ENCODE data around the gene TLX2. TPM values are rescaled to one million over a fixed set of nuclear protein-coding genes. Genes with fewer than 3 reads are reported as not detected.

The TLX2 gene
- total and polyA plus RNA-seq, 2 of the 13 experiments (the other 11 are each of a cell fraction or from before 2014, with no cell fraction given), result 0.05 to 0.20 TPM

DNA sequence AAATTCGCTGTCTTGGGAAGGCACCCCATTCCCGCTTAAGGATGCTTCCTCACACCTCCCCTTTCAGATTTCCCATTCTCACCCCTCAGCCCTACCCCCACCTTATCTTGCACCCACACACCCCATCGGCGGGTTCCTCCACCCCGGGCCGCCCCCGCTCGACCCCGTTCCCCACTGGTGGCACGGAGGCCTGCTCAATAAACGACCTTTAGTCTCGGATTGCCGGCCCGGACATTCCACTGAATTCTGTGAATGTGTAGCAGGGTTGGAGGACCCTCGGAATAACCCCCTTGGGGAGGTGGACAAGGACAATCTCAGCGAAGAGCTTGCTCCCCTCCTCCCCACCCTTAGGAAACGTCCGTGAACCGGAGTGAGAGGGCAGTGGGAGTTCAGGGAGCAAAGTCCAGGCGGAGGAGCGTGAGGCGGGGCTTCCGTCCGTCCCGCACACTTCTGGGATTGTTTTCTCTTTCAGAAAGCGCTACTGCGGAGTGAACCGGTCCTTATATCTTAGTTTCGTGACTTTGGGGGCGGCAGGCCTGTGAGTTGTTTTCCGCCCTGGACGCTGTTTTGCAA is 12.0 kb upstream of the TLX2 start (continued):
- TF ChIP-seq, protein P1, sequence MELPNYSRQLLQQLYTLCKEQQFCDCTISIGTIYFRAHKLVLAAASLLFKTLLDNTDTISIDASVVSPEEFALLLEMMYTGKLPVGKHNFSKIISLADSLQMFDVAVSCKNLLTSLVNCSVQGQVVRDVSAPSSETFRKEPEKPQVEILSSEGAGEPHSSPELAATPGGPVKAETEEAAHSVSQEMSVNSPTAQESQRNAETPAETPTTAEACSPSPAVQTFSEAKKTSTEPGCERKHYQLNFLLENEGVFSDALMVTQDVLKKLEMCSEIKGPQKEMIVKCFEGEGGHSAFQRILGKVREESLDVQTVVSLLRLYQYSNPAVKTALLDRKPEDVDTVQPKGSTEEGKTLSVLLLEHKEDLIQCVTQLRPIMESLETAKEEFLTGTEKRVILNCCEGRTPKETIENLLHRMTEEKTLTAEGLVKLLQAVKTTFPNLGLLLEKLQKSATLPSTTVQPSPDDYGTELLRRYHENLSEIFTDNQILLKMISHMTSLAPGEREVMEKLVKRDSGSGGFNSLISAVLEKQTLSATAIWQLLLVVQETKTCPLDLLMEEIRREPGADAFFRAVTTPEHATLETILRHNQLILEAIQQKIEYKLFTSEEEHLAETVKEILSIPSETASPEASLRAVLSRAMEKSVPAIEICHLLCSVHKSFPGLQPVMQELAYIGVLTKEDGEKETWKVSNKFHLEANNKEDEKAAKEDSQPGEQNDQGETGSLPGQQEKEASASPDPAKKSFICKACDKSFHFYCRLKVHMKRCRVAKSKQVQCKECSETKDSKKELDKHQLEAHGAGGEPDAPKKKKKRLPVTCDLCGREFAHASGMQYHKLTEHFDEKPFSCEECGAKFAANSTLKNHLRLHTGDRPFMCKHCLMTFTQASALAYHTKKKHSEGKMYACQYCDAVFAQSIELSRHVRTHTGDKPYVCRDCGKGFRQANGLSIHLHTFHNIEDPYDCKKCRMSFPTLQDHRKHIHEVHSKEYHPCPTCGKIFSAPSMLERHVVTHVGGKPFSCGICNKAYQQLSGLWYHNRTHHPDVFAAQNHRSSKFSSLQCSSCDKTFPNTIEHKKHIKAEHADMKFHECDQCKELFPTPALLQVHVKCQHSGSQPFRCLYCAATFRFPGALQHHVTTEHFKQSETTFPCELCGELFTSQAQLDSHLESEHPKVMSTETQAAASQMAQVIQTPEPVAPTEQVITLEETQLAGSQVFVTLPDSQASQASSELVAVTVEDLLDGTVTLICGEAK (IDR thresholded peaks at IDR 0.05), result no peak
- TF ChIP-seq, protein P1 (CRISPR knock-in tag; IDR thresholded peaks at IDR 0.05), result no peak
- TF ChIP-seq ZNF556 (CRISPR knock-in tag; IDR thresholded peaks at IDR 0.05; ENCODE audit: borderline replicate concordance) (peak; percentile 13; the same call in 1 of the 2 replicates), ASH2L (IDR thresholded peaks at IDR 0.05; ENCODE audit: insufficient read length, low read depth, low read length) (peak; percentile 77), TBX3 (IDR thresholded peaks at IDR 0.05; ENCODE audit: borderline replicate concordance) (peak; percentile 39; the same call in 1 of the 2 replicates), ZNF782 (CRISPR knock-in tag; IDR thresholded peaks at IDR 0.05; ENCODE audit: borderline replicate concordance) (no peak), SIN3A (IDR thresholded peaks at IDR 0.05; ENCODE audit: borderline replicate concordance, low read depth, low read length) (peak; percentile 78; the same call in 1 of the 2 replicates), ZNF569 (CRISPR knock-in tag; IDR thresholded peaks at IDR 0.05; ENCODE audit: borderline replicate concordance) (peak; percentile 94; the same call in 1 of the 2 replicates), LCORL (IDR thresholded peaks at IDR 0.05) (peak; percentile 49; the same call in 1 of the 2 replicates), LCORL (CRISPR knock-in tag; IDR thresholded peaks at IDR 0.05) (peak; percentile 36; the same call in 1 of the 2 replicates), ZSCAN25 (CRISPR knock-in tag; IDR thresholded peaks at IDR 0.05) (0 out of 2 replicates have a peak, but pooled peaks have one; percentile 39), ZNF879 (CRISPR knock-in tag; IDR thresholded peaks at IDR 0.05) (peak; percentile 33; the same call in 1 of the 2 replicates), ZBTB42 (CRISPR knock-in tag; IDR thresholded peaks at IDR 0.05) (0 out of 2 replicates have a peak, but pooled peaks have one; percentile 69), PHF8 (CRISPR knock-in tag; IDR thresholded peaks at IDR 0.05) (peak; percentile 45; the same call in 1 of the 2 replicates), ZFP1 (CRISPR knock-in tag; IDR thresholded peaks at IDR 0.05) (0 out of 2 replicates have a peak, but pooled peaks have one; percentile 64)
- TF ChIP-seq, protein P2, sequence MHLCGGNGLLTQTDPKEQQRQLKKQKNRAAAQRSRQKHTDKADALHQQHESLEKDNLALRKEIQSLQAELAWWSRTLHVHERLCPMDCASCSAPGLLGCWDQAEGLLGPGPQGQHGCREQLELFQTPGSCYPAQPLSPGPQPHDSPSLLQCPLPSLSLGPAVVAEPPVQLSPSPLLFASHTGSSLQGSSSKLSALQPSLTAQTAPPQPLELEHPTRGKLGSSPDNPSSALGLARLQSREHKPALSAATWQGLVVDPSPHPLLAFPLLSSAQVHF (CRISPR knock-in tag; IDR thresholded peaks at IDR 0.05), result no peak; the same call in 1 of the 2 replicates
- TF ChIP-seq, protein P3, sequence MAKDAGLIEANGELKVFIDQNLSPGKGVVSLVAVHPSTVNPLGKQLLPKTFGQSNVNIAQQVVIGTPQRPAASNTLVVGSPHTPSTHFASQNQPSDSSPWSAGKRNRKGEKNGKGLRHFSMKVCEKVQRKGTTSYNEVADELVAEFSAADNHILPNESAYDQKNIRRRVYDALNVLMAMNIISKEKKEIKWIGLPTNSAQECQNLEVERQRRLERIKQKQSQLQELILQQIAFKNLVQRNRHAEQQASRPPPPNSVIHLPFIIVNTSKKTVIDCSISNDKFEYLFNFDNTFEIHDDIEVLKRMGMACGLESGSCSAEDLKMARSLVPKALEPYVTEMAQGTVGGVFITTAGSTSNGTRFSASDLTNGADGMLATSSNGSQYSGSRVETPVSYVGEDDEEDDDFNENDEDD (CRISPR knock-in tag; IDR thresholded peaks at IDR 0.05; ENCODE audit: borderline replicate concordance), result peak; percentile 42; the same call in 1 of the 2 replicates

All from HepG2 (cell line).